HL-60/S4 treated with phorbol 12-myristate 13-acetate at 8.2 ng/mL for 4 days and 3 days (cell line): ENCODE measurements around the gene NCOA1.

Experiments used
- in situ Hi-C: fragments of 300-500 bp; cut with MboI; formaldehyde crosslinking; loops from 2 replicates; pipeline ENCODE4 v1.15.0; 2022; ENCODE audit warnings: low sequenced_read_pairs

The NCOA1 gene

GRCh38 chr2:24725956-24726355 is 234.9 kb downstream of the NCOA1 start:
- in situ Hi-C loops = no loop called here

- in situ Hi-C loops = no loop called here
Measured at GRCh38 chr2:24730481-24730880, 239.4 kb downstream of the NCOA1 start.

- in situ Hi-C loops = no loop called here
Measured at GRCh38 chr2:24731040-24731439, 240.0 kb downstream of the NCOA1 start.

GRCh38 chr2:24731923-24732322 is 240.9 kb downstream of the NCOA1 start:
- in situ Hi-C loops = no loop called here

- in situ Hi-C loops = no loop called here
Measured at GRCh38 chr2:24734741-24735140, 243.7 kb downstream of the NCOA1 start.

GRCh38 chr2:24739354-24740025 is 248.4 kb downstream of the NCOA1 start:
- in situ Hi-C loops = no loop called here

- in situ Hi-C loops = no loop called here
Measured at GRCh38 chr2:24740142-24740541, 249.1 kb downstream of the NCOA1 start.

- in situ Hi-C loops = no loop called here
Measured at GRCh38 chr2:24742730-24743129, 251.7 kb downstream of the NCOA1 start.

- in situ Hi-C loops = no loop called here
Measured at GRCh38 chr2:24743924-24744323, 252.9 kb downstream of the NCOA1 start.

GRCh38 chr2:24744356-24744755 is 253.3 kb downstream of the NCOA1 start:
- in situ Hi-C loops = no loop called here

GRCh38 chr2:24745825-24746224 is 254.8 kb downstream of the NCOA1 start:
- in situ Hi-C loops = no loop called here

- in situ Hi-C loops = no loop called here
Measured at GRCh38 chr2:24747299-24747698, 256.2 kb downstream of the NCOA1 start.

GRCh38 chr2:24749069-24749691 is 258.1 kb downstream of the NCOA1 start:
- in situ Hi-C loops = no loop called here

GRCh38 chr2:24754985-24755705 is 264.1 kb downstream of the NCOA1 start:
- in situ Hi-C loops = no loop called here

GRCh38 chr2:24756789-24757188 is 265.7 kb downstream of the NCOA1 start:
- in situ Hi-C loops = no loop called here

GRCh38 chr2:24761866-24762265 is 270.8 kb downstream of the NCOA1 start:
- in situ Hi-C loops = no loop called here

GRCh38 chr2:24762518-24762917 is 271.5 kb downstream of the NCOA1 start:
- in situ Hi-C loops = no loop called here

- in situ Hi-C loops = no loop called here
Measured at GRCh38 chr2:24763843-24764242, 272.8 kb downstream of the NCOA1 start.

- in situ Hi-C loops = no loop called here
Measured at GRCh38 chr2:24766609-24767008, 275.6 kb downstream of the NCOA1 start.

GRCh38 chr2:24768013-24768412 is 277.0 kb downstream of the NCOA1 start:
- in situ Hi-C loops = no loop called here

- in situ Hi-C loops = no loop called here
Measured at GRCh38 chr2:24768601-24769000, 277.5 kb downstream of the NCOA1 start.

- in situ Hi-C loops = no loop called here
Measured at GRCh38 chr2:24771061-24771460, 280.0 kb downstream of the NCOA1 start.
